Measurements from ENCODE around the gene ANGPTL2. TPM values are rescaled to one million over a fixed set of nuclear protein-coding genes. Genes with fewer than 3 reads are reported as not detected.

ANGPTL2 gene
- total RNA-seq, 1 experiment from 2014 or later = 5.1 TPM

DNA sequence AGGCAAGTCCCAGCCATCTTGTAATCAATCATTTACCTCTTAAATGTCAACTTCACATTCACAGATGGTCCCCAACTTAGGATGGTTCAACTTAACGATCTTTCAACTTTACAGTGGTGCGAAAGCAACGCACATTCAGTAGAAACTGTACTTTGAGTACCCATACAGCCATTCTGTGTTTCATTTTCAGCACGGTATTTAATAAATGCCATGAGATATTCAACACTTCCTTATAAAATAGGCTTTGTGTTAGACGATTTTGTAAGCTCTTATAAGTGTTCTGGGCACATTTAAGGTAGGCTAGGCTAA is 47.1 kb upstream of the ANGPTL2 start:
- Histone ChIP-seq H2BK120ac (ENCODE audit: low read depth, low read length, poor library complexity, severe bottlenecking) (no peak overlapping the region), H3K23me2 (ENCODE audit: insufficient read length, low read depth, low read length, poor library complexity, severe bottlenecking) (no peaks in the 10 kb centered on the region), H3T11ph (ENCODE audit: low read length) (no peak overlapping the region), H3K4me2 (ENCODE audit: insufficient read depth, insufficient read length, low read length) (no peak overlapping the region), H2BK12ac (ENCODE audit: insufficient read length, low read depth, low read length) (no peak overlapping the region), H3K4ac (ENCODE audit: low read depth, low read length) (no peak overlapping the region), H3K56ac (ENCODE audit: insufficient read length, low read depth, low read length) (no peak overlapping the region), H2BK15ac (ENCODE audit: low read depth, low read length) (no peak overlapping the region), H3K27me3 (ENCODE audit: insufficient read depth, low read length) (no peaks in the 10 kb centered on the region), H3K79me1 (ENCODE audit: insufficient read depth, low read depth, low read length, poor library complexity, severe bottlenecking) (no peaks in the 10 kb centered on the region), H4K20me1 (ENCODE audit: control insufficient read depth, insufficient read depth, insufficient read length) (no peaks in the 10 kb centered on the region), H2BK5ac (ENCODE audit: insufficient read length, low read length) (no peak overlapping the region), H4K91ac (ENCODE audit: insufficient read length, low read depth, low read length) (no peak overlapping the region), H4K5ac (ENCODE audit: insufficient read length, low read depth, low read length) (no peak overlapping the region), H3K23ac (ENCODE audit: insufficient read length, low read depth, low read length) (no peak overlapping the region), H2BK20ac (ENCODE audit: low read depth, low read length, poor library complexity, severe bottlenecking) (no peak overlapping the region), H3K4me1 (ENCODE audit: insufficient read depth, low read length) (no peaks in the 10 kb centered on the region; the same call in 1 of the 2 replicates), H2AFZ (ENCODE audit: low read length) (no peak overlapping the region), H3K18ac (ENCODE audit: insufficient read length, low read depth, low read length) (no peak overlapping the region), H3K9me3 (ENCODE audit: control insufficient read depth, low read depth, low read length) (no peaks in the 10 kb centered on the region), H3K79me2 (ENCODE audit: insufficient read depth, low read length) (no peaks in the 10 kb centered on the region), H4K8ac (replicated peaks; ENCODE audit: insufficient read length, low read depth, low read length) (no peak overlapping the region), H3K14ac (ENCODE audit: insufficient read depth, low read length) (no peak overlapping the region), H3K9ac (ENCODE audit: extremely low read depth, insufficient read length, low read length) (no peak overlapping the region), H2AK5ac (ENCODE audit: insufficient read length, low read length) (no peak overlapping the region), H3K27ac (ENCODE audit: insufficient read length, low read depth, low read length) (no peak overlapping the region)
- Mint-ChIP-seq H3K36me3 (ENCODE audit: insufficient read depth in 1 of 3, low read depth in 3 of 3) (peaks cover 0 to 6% (median 0%) of the 10 kb centered on the region in 3 experiments; a peak in 3 of 7 replicates), H3K27ac (no peak overlapping the region), H3K27me3 (ENCODE audit: low read depth) (no peaks in the 10 kb centered on the region), H3K4me3 (no peak overlapping the region), H3K4me1 (peaks cover 10 to 12% of the 10 kb centered on the region in 2 experiments), H3K9me3 (no peaks in the 10 kb centered on the region)
- WGBS (ENCODE audit: extremely low coverage, insufficient read length, low lambda C conversion rate) = no CpG with 5 or more reads among the region's 5 CpGs
- TF ChIP-seq, protein P1, sequence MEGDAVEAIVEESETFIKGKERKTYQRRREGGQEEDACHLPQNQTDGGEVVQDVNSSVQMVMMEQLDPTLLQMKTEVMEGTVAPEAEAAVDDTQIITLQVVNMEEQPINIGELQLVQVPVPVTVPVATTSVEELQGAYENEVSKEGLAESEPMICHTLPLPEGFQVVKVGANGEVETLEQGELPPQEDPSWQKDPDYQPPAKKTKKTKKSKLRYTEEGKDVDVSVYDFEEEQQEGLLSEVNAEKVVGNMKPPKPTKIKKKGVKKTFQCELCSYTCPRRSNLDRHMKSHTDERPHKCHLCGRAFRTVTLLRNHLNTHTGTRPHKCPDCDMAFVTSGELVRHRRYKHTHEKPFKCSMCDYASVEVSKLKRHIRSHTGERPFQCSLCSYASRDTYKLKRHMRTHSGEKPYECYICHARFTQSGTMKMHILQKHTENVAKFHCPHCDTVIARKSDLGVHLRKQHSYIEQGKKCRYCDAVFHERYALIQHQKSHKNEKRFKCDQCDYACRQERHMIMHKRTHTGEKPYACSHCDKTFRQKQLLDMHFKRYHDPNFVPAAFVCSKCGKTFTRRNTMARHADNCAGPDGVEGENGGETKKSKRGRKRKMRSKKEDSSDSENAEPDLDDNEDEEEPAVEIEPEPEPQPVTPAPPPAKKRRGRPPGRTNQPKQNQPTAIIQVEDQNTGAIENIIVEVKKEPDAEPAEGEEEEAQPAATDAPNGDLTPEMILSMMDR (conservative IDR thresholded peaks at IDR 0.05) = no peak
- DNase-seq = no peak
